ENCODE measurements around the gene REXO5.

Gene REXO5

DNA sequence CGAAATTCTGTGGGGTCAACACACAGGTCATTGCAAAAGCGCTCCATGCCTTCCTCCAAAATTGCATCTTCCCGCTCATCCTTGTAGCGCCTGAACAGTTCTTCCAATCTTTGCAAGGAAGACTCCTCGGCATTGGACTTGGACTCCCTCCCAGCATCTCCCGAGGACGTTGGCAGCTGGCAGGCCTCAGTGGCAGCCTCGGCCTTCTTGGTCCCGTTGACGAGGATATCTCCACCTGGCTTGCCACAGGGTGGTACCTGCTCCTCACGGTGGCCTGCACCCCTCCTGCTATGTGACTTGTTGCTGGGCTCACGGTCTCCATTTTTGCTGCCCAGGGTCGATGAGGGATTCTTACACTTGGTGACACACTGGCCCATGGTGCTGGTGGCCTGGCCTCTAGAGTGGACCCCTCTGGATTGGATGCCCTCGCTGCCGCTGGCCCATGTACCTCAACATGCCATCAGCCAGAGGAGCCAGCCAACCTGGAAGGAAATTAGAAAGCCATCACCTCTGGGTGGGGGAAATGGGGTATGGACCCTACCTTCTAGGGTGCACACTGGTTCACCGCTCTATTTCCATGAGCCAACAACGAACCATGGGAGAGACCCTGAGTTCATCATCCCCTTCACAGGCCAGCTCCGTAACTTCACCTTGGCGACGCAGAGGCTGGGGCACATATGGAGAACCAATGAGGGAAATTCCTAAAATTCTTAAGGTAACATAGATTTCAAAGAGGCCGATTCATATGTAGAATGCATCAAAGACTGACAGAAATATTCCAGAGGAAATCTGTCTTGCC, 56.0 kb downstream of the REXO5 start:
- TF ChIP-seq, protein P1, sequence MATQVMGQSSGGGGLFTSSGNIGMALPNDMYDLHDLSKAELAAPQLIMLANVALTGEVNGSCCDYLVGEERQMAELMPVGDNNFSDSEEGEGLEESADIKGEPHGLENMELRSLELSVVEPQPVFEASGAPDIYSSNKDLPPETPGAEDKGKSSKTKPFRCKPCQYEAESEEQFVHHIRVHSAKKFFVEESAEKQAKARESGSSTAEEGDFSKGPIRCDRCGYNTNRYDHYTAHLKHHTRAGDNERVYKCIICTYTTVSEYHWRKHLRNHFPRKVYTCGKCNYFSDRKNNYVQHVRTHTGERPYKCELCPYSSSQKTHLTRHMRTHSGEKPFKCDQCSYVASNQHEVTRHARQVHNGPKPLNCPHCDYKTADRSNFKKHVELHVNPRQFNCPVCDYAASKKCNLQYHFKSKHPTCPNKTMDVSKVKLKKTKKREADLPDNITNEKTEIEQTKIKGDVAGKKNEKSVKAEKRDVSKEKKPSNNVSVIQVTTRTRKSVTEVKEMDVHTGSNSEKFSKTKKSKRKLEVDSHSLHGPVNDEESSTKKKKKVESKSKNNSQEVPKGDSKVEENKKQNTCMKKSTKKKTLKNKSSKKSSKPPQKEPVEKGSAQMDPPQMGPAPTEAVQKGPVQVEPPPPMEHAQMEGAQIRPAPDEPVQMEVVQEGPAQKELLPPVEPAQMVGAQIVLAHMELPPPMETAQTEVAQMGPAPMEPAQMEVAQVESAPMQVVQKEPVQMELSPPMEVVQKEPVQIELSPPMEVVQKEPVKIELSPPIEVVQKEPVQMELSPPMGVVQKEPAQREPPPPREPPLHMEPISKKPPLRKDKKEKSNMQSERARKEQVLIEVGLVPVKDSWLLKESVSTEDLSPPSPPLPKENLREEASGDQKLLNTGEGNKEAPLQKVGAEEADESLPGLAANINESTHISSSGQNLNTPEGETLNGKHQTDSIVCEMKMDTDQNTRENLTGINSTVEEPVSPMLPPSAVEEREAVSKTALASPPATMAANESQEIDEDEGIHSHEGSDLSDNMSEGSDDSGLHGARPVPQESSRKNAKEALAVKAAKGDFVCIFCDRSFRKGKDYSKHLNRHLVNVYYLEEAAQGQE (IDR thresholded peaks at IDR 0.05; ENCODE audit: insufficient read depth in 1 of 2, low read depth in 2 of 2, low read length in 2 of 2) = no peak
- TF ChIP-seq FOXP2 (optimal IDR thresholded peaks at IDR 0.05; ENCODE audit: borderline replicate concordance, extremely low read depth, extremely low read length, insufficient read depth) (no peak), POLR2AphosphoS5 (IDR thresholded peaks at IDR 0.05; ENCODE audit: low read depth, low read length) (no peak), SIN3A (IDR thresholded peaks at IDR 0.05; ENCODE audit: borderline replicate concordance, insufficient read depth, low read length) (no peak), TAF1 (IDR thresholded peaks at IDR 0.05; ENCODE audit: borderline replicate concordance, insufficient read depth, low read length) (no peak)

DNA sequence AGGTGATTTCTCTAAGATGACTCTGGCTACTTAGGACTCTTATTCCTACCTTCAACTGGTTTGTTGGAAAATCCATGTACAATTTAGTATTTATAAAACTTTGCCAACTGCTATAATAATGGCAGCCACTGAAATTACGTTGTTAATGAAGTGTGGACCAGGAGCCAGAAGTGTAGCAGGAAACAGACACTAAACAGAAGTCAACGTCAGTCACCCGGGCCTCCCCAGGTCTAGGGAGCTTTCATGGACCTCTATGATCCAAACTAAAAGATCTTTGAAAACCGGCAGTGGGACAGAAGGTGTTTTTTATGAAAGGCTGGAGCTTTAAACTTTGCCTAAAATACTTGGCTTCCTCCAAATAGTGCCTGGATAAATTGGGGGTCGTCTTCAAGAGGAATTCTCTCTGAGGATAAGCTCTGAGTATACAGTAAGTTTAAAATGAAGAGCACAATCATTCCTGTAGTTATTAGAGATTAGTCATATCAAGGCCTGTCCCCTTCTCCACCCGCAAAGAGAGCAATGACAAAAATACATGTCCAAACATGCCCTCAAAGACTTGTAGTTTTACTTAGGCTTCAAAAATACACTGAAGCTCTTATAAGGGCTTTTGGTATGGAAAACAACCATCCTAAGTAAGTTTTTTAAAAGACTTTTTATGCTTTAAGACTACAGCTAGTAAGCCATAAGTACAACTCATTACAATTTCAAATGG, 59.2 kb downstream of the REXO5 start:
- TF ChIP-seq POLR2AphosphoS5 (IDR thresholded peaks at IDR 0.05; ENCODE audit: low read depth, low read length) (no peak), TAF1 (IDR thresholded peaks at IDR 0.05; ENCODE audit: borderline replicate concordance, insufficient read depth, low read length) (no peak), FOXP2 (optimal IDR thresholded peaks at IDR 0.05; ENCODE audit: borderline replicate concordance, extremely low read depth, extremely low read length, insufficient read depth) (no peak), SIN3A (IDR thresholded peaks at IDR 0.05; ENCODE audit: borderline replicate concordance, insufficient read depth, low read length) (no peak)
- TF ChIP-seq, protein P1 (IDR thresholded peaks at IDR 0.05; ENCODE audit: insufficient read depth in 1 of 2, low read depth in 2 of 2, low read length in 2 of 2) = no peak

DNA sequence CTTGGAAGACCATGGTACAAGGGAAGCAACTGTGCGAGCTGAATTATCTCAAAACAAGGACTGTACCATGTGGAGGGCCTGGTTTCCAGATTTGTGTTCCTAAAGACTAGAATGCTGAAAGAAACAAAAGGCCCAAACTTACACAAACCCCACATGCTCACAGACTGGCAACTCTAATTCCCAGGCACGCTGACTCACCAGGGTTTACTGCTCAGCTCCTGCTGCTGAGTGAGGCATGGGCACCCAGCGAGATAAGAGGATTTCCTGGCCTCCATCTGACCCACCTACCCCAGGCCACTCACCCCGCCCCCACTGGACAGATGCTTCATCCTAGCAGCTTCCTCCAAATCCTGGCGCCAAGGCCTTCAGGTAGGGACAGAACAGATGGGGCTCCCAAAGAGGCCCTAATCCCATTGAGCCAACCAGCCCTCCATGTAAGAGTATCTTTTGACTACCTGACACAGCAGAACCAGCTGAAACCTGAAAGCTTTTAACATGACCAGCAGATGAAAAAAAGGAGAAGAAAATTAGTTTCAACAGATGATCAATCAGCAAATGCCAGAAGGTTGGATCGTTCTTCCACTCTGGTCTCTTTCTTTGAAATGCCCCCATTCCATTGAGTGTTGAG, 59.9 kb downstream of the REXO5 start:
- TF ChIP-seq SIN3A (IDR thresholded peaks at IDR 0.05; ENCODE audit: borderline replicate concordance, insufficient read depth, low read length) (no peak), POLR2AphosphoS5 (IDR thresholded peaks at IDR 0.05; ENCODE audit: low read depth, low read length) (no peak), FOXP2 (optimal IDR thresholded peaks at IDR 0.05; ENCODE audit: borderline replicate concordance, extremely low read depth, extremely low read length, insufficient read depth) (no peak), TAF1 (IDR thresholded peaks at IDR 0.05; ENCODE audit: borderline replicate concordance, insufficient read depth, low read length) (no peak)
- TF ChIP-seq, protein P1 (IDR thresholded peaks at IDR 0.05; ENCODE audit: insufficient read depth in 1 of 2, low read depth in 2 of 2, low read length in 2 of 2) = no peak

DNA sequence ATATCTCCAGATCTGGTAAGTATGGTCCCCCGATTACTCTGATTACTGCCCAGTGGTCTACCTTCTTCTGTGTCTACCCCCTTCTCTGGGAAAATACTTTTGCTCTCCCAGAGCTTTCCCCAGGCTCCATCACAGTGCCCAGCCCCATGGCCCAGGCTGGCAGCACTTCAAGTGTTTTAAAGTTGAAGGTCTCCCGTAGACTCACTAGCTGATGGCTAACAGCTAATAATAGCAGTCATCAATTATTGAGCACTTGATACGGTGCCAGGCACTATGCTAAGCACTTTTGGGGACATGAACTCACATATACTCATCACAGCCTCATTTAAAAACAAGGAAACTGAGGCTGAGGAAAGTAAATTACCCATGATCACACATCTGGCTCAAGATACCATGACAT, 60.5 kb downstream of the REXO5 start:
- no peak for TF ChIP-seq SIN3A (IDR thresholded peaks at IDR 0.05; ENCODE audit: borderline replicate concordance, insufficient read depth, low read length)
- TF ChIP-seq, protein P1 (IDR thresholded peaks at IDR 0.05; ENCODE audit: insufficient read depth in 1 of 2, low read depth in 2 of 2, low read length in 2 of 2) = no peak
- TF ChIP-seq TAF1 (IDR thresholded peaks at IDR 0.05; ENCODE audit: borderline replicate concordance, insufficient read depth, low read length) = no peak
- TF ChIP-seq POLR2AphosphoS5 (IDR thresholded peaks at IDR 0.05; ENCODE audit: low read depth, low read length) = no peak
- TF ChIP-seq FOXP2 (optimal IDR thresholded peaks at IDR 0.05; ENCODE audit: borderline replicate concordance, extremely low read depth, extremely low read length, insufficient read depth) = no peak

Data from PFSK-1 (cell line).